GM18870 (cell line): ENCODE results near the gene OVAAL.
"Not testable (repeated sequence)": the region's sequence is repeated elsewhere in the genome, so short reads cannot be mapped to it uniquely, and the experiment has no call there.

ENCODE experiments used
- ATAC-seq: cut with Tn5 transposase; IDR thresholded peaks from one replicate; pipeline ENCODE4 v1.9.1; 2021; ENCODE audit warnings: moderate library complexity; ENCODE audit not compliant: unreplicated experiment

Gene OVAAL

GRCh38 chr1:180540697-180541594 lies 17.8 kb upstream of the OVAAL start:
- ATAC-seq, result no peak

- no peak for ATAC-seq
Measured at GRCh38 chr1:180542113-180542837, 16.5 kb upstream of the OVAAL start.

- no peak for ATAC-seq
Measured at GRCh38 chr1:180542838-180543145, 16.0 kb upstream of the OVAAL start.

- no peak for ATAC-seq
Measured at GRCh38 chr1:180544050-180544449, 14.7 kb upstream of the OVAAL start.

DNA sequence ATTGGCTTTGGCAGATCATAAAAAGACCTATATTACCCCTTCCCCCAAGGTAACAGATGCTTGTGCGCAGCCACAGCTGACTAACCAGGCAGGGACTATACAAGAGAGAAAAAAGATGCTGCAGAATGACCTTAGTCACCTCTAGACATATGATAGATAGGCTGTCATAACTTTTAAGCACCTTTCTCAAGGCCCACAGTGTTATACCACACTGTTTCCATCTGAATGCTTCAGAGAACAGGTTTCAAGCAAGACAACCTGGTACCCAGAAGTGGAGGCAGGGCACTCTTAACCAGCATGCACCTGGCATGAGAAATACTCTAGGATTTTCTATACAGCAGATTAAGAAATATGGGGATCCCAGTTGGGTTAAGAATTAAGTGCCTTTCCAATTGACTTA lies 12.8 kb upstream of the OVAAL start:
- ATAC-seq, result no peak

- no peak for ATAC-seq
Measured at GRCh38 chr1:180548686-180549317, 10.0 kb upstream of the OVAAL start.

GRCh38 chr1:180549770-180550169 lies 9.0 kb upstream of the OVAAL start:
- not testable (repeated sequence) for ATAC-seq

- ATAC-seq, result no peak
Measured at GRCh38 chr1:180550241-180550640, 8.5 kb upstream of the OVAAL start.

DNA sequence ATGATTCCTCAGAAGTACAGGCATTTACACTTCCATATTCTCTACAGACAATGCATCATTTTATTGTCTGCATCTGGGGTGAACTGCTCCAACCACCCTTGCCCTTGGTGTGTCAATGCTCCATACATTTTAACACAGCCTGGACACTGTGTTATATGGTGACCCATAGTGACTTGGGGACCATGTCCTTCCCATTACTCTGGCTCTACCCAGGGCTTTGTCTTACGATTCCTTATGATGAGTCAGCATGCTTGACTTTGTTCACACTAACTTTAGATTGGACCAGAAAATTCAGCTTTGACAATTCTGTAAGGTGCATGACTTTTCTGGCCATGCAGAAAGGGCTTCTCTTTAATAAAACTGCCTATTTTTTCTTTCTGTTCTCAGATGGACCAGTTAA lies 6.8 kb upstream of the OVAAL start:
- ATAC-seq, result no peak

DNA sequence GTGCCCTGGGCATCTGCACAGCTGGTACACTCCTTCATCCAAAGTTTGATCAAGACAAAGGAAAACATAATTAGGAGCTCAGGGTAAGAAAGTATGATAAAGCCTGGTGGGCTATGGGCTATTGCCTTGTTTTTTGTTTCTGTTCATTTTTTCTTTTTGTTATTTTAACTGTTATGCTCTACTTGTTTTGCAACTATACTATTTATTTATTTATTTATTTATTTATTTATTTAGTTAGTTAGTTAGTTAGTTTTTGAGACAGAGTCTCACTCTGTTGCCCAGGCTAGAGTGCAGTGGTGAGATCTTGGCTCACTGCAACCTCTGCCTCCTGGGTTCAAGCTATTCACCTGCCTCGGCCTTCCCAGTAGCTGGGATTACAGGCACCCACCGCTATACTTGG lies 5.7 kb upstream of the OVAAL start:
- not testable (repeated sequence) for ATAC-seq

DNA sequence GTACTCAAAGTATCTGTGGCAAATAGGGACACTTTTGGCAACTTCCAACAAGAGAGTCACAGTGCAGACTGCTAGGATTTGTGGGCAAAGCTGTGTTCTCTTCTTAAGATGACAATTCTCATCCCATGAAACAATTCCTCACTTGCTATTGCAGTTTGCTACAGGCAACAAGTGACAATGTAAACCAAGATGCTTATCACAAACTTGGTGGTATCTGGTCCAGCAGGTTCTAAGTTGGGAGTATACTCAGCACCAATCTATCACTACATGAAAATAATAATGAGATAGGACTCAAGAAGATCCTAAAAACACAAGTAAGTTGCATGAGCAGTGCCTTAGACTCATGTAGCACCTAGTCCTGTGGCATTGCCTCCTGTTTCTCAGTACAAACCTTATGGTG lies 3.4 kb upstream of the OVAAL start:
- no peak for ATAC-seq

DNA sequence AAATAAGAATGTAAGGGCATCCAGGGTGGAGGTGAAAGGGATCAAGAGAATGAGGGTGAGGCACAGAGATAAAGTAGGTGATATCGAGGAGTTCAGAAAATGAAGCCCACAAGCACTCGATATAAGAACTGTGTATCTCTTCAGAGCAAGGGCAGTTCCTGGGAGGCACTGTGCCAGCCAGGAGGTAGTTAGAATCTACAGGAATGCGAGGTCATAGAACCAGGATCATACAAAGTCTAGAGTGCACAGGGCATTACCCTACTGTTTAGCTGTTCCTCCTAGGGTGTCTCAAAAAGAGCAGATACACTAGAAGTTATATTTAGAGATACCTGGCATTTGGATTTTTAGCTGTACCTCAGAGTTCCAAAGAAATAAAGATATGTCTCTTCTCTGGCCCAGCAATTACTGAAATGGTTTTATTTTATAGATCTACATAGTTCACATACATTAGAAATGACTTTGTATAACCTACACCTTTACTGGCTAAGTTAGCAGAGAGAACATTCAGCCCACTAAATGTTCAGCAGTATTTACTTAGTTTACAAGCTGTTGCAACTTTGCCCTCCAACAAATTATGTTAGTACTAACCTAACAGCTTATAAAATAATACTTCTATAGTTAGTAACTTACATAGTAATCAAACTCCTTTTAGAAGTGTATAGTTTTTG lies 1.6 kb downstream of the OVAAL start:
- ATAC-seq, result no peak

DNA sequence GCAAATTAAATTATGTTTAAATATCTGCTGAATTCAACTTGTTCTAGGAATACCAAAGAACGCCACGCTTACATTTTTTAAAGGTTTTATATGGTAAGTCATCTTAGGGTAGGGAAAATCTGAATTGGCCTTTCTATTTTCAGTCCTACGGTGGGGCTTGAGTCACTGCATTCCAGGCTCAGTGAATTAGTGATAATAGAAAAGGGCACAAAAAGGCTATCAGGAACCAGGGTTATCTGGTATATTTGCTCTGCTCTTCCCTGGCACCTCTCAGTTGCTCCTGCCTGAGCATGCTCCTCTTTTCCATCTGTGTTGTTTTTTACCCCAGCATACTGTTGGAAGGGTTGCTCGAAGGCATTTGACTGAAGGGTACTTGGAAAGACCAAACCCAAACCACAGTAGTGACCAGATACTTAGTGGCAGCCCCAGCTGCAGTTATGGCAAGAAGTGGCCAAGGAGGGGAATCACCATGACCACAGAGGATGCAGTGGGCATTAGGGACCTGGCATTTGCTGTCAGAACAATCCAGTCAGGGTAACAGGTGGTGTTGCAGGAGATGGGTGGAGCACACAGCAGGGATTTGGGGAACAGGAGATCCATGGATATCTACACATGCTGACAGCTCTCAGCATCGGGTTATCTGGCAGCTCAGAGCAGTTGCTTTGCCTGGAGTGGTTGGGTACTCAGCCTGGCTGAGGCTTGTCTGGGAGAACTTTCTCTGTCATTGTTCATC lies 2.3 kb downstream of the OVAAL start:
- no peak for ATAC-seq

- ATAC-seq, result no peak
Measured at GRCh38 chr1:180562640-180563025, 3.9 kb downstream of the OVAAL start.

- no peak for ATAC-seq
Measured at GRCh38 chr1:180563026-180563827, 4.5 kb downstream of the OVAAL start.

- no peak for ATAC-seq
Measured at GRCh38 chr1:180565121-180565871, 6.5 kb downstream of the OVAAL start.

- no peak for ATAC-seq
Measured at GRCh38 chr1:180566026-180566425, 7.3 kb downstream of the OVAAL start.

DNA sequence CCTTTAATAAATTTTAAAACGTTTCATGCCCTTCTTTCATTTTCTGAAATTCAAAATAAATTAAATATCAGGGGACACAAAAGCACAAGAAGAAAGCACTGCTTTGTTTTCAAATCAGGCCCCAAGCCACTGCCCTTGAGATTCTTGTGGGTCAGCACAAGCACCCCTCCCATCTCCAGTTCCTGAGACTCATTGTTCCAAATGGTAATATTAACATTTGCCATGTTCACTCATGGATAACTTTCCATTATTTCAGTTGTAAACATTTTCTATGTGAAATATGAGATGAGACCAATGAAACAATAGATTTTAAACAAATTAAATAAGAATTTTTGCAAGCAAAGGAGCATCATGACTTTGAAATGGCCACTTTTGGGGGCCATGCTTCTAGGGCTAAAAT lies 7.7 kb downstream of the OVAAL start:
- no peak for ATAC-seq

- no peak for ATAC-seq
Measured at GRCh38 chr1:180567654-180568053, 8.9 kb downstream of the OVAAL start.
